ENCODE results near the gene ARL13B.
"Not testable (repeated sequence)": the region's sequence is repeated elsewhere in the genome, so short reads cannot be mapped to it uniquely, and the experiment has no call there.

ARL13B gene

GRCh38 chr3:93979850-93980676 lies at the start of gene ARL13B:
ARL13B (plus strand) TSS chr3:93980155; CDS start chr3:93980424, 269 bp downstream.
- DNase-seq (ENCODE audit: low read depth) = peak; percentile 93
- peak within 1 kb of the TSS; percentile 97 for H3K4me3 ChIP-seq (ENCODE audit: control insufficient read depth, low read depth, low read length)
- TF ChIP-seq CTCF (IDR thresholded peaks at IDR 0.05; ENCODE audit: control insufficient read depth, insufficient read depth, low read depth, low read length, missing control alignments) = no peak

- no peak for TF ChIP-seq CTCF (IDR thresholded peaks at IDR 0.05; ENCODE audit: control insufficient read depth, insufficient read depth, low read depth, low read length, missing control alignments)
- DNase-seq (ENCODE audit: low read depth) = no peak
- no peak overlapping the region for H3K4me3 ChIP-seq (ENCODE audit: control insufficient read depth, low read depth, low read length)
Measured at GRCh38 chr3:93931597-93932229, 48.2 kb upstream of the ARL13B start.

DNA sequence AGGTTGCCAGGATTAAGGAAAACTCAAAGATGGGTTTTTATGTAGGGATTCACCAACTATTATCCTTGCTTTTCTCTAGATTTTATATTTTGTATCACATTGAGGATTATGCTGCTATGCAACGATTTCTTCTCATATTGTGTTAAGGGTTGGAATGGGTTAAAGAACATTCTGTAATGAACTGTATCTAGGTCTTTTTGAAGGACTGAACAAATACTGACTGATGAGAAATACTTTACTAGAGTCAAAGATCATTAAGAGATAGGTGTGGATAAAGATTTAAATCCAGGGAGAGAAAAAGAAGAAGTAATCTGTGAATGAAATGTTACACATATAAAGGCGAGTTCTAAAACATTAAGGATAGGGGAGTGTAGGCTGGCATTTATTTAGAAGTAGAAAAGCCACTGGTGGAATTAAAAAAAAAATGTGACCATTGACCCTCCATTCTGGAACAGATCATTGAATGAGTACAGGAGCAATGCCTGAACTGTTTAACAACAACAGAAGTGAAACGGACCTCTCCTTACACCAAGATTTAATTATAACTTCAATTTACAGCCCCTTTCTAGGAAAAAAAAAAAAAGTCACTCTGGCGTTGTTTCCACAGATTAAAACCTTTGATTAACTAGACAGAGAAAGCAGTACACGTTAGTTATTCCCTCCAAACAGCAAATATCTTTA lies 45.4 kb upstream of the ARL13B start:
- no peak for TF ChIP-seq CTCF (IDR thresholded peaks at IDR 0.05; ENCODE audit: control insufficient read depth, insufficient read depth, low read depth, low read length, missing control alignments)
- DNase-seq (ENCODE audit: low read depth) = no peak
- no peak overlapping the region for H3K4me3 ChIP-seq (ENCODE audit: control insufficient read depth, low read depth, low read length)

DNA sequence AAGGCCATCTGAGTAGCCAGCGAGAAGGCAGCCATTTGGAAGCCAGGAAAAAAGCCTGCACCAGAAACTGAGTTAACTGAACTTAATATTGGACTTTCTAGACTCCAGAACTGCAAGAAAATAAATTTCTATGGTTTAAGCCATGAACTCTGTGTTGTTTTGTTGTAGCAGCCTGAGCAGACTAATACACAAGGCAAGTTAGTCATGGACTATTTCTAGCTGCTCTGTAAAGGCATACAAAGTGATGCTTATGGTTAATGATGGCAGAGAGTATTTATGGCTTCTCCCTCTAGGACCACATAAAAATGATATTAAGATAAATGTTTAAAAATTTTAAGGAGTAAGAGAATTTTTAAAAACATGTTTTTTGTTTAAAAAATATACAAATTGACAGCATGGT lies 43.4 kb upstream of the ARL13B start:
- TF ChIP-seq CTCF (IDR thresholded peaks at IDR 0.05; ENCODE audit: control insufficient read depth, insufficient read depth, low read depth, low read length, missing control alignments) = no peak
- H3K4me3 ChIP-seq (ENCODE audit: control insufficient read depth, low read depth, low read length) = no peak overlapping the region
- DNase-seq (ENCODE audit: low read depth) = no peak

DNA sequence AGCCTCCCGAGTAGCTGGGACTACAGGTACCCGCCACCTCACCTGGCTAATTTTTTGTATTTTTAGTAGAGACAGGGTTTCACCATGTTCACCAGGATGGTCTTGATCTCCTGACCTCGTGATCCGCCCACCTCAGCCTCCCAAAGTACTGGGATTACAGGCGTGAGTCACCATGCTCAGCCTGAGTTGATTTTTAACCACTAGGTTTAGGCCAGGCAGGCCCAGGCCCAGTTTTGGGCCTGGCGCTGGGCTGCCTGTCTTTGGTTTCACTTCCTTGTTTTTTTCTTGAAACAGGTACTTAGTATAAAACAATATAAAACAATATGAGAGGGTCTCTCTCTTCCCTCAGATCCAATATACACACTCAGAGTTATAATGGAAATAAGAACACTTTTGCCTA lies 42.5 kb upstream of the ARL13B start:
- not testable (repeated sequence) for DNase-seq (ENCODE audit: low read depth); H3K4me3 ChIP-seq (ENCODE audit: control insufficient read depth, low read depth, low read length)

- DNase-seq (ENCODE audit: low read depth); H3K4me3 ChIP-seq (ENCODE audit: control insufficient read depth, low read depth, low read length): not testable (repeated sequence)
Measured at GRCh38 chr3:93949958-93950357, 30.0 kb upstream of the ARL13B start.

GRCh38 chr3:93961026-93961425 lies 18.9 kb upstream of the ARL13B start:
- no peak for DNase-seq (ENCODE audit: low read depth)
- H3K4me3 ChIP-seq (ENCODE audit: control insufficient read depth, low read depth, low read length) = no peak overlapping the region
- no peak for TF ChIP-seq CTCF (IDR thresholded peaks at IDR 0.05; ENCODE audit: control insufficient read depth, insufficient read depth, low read depth, low read length, missing control alignments)
